Stimulated activated CD4-positive, alpha-beta T cell treated with anti-CD3 and anti-CD28 coated beads, TNF-alpha, amount 100 ng/mL, for 24 hours (primary cell): ENCODE data around the gene NRXN3.

Source experiments
- DNase-seq, 3 experiments: peaks; one replicate each; pipeline ENCODE4 v3.0.0-alpha.2; 2020; ENCODE audit warnings: low read depth in 3 of 3

NRXN3 gene

DNA sequence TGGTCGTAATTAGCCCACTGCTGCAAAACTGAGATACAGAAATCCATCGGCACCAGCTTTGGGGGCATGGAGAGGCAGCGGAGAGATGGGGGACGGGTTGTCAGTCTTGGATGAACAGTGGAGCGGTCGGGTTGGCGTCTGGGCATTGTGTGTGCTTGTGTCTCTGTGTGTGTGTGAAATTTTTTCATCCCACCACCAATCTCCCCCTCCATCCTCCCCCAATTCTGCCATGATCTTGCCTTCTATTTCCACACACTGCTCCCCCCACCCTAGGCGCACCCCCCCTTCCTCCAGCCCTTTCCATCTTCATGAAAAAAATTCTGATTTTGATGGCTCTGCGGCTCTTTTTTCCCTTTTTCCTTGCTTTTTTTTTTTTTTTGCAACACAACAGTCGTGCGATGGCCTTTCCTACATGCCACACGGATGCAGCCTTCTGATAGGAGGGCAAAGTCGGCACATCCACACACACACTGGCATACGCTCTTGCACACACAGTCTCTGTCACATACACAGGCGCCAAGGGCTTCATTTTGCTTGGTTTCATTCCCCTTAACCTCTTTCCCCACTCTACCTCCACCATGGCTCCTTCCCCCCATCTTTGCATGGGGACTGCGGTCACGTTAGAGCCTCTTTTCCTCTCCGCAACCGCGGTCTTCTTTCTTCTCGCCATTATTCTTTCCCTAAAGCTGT, 3.3 kb downstream of the NRXN3 start:
- DNase-seq: no peak

DNA sequence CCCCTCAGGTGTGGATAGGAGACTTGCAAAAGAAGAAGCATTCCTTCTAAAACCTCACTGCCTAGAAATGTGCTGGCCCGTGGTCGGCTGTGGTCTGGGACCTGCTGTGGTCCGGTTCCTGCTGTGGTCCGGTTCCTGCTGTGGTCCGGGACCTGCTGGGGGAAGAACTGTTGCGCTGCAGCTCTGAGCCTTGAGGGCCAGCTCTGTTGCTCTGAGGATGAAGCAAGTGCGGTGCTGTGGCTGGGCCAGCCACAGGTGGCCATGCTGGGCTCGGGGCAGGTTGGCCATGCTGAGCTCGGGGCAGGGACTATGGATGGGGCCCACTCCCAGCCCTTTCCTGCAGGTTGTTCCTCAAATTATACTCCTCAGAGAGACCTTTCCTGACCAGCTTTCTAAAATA, 5.2 kb downstream of the NRXN3 start:
- no peak for DNase-seq

DNA sequence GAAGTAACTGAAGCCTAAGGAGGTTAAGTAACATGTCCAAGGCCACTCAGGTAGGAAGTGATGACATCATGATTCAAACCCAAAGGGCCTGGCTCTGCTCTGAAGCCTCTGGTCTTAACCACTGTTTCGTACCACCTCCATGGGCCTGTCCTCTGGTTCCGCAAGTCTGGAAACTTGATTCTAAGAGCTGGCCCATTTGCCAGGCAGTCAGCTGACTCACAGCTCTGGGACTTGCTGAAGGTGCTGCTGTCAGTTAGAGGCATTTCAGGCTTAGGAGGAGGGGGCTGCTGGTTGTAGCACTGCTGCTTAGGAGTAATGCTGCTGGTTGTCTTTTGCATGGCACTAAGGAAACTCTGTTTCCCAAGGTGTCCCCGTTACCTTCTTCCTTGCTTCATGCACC, 7.9 kb downstream of the NRXN3 start:
- DNase-seq: no peak

DNA sequence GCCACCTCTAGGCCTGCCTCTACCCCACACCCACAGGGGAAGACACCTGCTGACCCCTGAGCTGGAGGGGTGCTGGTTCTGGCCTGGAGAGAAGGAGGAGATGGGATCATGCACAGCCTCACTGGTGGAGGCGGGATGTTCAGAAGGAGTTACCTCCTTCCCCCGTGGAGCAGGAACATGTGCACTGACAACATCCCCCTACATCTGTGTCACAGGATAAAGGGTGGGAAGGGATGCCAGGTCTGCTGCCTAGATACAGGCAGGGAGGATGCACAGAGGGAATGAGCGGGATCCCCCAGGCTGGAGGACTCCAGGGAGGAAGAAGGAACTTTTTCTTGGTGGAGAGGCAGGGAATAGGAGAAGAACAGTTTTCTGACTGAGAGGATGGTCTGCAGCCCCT, 8.8 kb downstream of the NRXN3 start:
- DNase-seq: no peak

DNA sequence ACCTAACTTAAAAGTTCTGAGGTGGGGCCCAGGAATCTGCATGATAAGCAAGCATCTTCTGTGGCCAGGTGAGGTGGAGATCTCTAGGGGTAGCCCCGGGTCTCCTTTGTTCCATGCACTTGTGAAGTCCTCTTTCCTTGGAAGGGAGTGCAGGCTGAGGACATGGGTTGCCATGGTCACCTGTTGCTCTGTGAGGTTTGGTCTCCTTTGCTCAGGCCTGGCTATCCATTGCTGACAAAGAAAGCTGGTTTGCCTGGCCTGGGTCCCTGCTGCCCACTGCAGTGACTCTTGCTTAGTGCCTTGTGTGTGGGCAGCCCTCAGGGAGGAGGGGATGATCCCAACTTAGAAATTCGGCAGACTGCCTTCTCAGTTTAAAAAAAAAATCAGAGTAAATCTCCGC, 11.1 kb downstream of the NRXN3 start:
- no peak for DNase-seq

DNA sequence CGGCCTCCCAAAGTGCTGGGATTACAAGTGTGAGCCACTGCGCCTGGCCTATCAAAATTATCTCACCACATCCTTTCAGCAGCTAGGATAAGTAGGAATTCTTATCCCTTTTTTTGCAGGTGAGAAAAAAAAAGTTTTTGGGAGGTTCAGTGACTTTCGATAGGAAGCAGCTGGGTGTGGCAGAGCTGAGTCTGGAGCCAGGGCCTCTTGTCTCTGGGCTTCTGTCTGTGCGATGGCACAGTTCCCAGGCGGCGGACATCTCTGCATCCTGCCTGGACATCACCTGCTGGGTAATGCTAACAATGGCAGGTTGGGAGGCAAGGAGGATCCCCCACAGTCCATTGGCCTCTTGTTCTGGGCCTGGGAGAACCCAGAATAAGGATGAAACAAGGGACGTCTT, 12.5 kb downstream of the NRXN3 start:
- DNase-seq: no peak

DNA sequence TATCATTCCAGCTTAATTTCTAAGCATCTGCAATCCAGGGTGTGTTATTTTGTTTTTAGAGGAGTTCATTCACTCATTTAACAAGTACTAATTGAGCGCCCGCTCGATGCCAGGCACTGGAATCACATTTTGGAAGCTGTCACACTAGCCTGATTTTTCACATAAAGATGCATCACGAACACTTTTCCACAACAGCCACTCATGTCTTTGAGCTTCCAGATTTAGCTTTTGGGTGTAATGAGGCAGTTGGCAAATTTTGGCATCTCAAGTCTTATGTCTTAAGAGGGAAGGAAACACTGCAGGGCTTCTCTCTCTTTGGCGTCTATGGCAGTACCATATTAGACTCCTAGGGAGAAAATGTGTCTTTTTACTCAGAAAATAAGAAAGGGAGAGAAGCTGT, 14.0 kb downstream of the NRXN3 start:
- DNase-seq: no peak

DNA sequence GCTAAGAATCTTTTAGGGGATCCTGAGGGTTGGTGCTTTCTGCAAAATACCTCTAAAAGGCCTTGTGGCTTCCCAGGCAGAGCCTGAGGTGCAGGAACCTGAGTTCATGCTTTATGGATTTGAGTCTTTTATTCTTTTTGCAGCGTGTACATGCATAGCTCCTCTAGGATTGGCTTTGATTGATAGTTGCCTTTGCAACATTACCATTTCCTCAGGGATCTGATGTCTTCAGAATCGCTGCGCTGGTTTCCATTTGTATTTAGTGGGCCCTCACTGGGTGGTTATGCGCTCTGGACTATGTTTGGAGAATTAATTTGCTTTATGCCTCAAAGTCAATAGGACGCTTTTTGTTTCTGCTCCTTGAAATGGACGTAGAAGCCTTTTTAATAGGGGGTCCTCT, 16.1 kb downstream of the NRXN3 start:
- no peak for DNase-seq

DNA sequence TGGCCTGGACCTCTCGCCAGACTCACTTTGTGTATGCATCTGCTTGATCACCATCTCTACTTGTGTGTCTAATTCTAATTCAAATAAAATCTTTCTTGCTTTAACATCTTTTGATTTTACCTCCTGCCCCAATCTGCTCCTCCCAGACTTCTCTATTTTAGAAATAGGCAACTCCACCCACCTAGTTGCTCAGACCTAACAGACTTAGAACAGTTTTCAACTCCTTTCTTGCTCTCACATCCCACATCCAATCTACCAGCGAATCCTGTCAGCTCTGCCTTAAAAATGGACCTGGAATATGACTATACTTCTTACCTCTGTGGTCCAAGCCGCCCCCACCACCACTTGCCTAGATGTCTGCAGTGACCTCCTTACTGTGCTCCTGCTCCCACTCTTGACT, 18.7 kb downstream of the NRXN3 start:
- DNase-seq: no peak

DNA sequence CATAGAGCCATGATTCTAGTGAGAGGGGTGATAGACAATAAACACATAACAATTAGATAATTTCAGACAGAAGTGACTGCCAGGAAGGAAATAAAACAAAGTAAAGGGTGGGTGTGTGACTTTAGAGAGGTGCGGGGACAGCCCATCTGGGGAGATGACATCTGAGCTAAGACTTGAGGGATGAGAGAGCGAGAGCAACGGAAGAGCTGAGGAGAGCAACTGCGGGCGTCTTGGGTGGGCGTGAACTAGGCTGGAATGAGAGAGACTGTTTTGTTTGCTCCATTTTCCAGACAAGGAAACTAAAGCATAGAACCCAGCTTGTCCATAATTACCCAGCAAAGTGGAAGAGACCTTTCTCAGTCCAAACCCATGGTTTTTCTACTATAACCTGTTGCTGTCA, 25.3 kb downstream of the NRXN3 start:
- DNase-seq: no peak

DNA sequence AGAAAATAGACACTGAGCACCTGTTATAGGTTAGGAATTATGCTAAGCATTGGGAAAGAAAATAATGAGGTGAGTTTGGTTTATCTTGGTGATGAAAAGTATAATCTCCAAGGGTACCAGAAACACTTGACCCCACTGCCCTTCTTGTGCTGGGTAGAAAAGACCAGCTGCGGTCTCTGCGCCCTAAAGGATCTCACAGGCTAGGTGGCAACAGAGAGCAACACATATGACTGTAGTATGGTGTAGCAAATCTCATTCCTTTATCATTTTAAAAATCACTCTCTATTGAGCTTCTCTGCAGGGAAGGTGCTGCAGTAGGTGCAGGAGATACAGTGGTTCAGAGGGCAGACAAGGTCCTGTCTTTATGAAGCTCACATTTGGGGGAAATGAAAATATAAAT, 26.1 kb downstream of the NRXN3 start:
- no peak for DNase-seq

DNA sequence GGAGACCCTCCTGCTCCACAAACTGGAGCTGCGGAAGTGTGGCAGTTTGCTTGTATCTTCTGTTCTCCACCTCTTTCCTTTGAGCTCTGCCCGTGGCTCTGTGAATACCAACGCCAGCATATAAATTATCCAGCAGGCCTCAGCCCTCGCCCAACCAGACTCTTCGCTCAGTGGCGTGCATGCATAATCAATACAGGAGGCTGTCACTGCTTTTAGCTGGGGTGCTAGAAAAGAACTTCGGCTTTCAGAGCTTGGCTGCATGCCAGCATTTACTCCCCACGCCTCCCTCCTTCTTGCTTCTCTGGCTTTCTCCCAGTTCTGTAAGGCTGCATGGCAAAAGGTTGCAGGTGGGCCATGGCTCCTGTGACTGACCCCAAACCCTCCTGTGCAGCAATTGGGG, 26.9 kb downstream of the NRXN3 start:
- no peak for DNase-seq

DNA sequence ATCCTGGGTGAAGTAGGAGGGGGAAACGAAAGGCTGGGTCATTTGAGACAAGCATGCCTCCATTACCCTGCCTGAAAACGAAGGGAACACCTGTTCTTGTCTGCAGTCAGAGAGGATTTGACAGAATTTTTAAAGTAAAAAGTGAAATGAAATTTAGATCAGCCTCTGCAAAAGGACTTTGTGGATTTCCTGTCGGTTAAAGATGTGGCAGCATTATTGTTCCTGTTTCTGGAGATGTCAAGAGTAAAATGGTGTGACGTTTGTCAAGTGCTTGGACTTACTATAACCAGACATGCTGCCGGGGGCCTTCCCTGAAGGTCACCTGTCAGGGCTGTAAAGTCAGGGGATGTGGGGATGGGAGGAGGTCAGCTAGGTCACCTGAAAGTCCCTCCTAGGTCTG, 32.0 kb downstream of the NRXN3 start:
- no peak for DNase-seq

DNA sequence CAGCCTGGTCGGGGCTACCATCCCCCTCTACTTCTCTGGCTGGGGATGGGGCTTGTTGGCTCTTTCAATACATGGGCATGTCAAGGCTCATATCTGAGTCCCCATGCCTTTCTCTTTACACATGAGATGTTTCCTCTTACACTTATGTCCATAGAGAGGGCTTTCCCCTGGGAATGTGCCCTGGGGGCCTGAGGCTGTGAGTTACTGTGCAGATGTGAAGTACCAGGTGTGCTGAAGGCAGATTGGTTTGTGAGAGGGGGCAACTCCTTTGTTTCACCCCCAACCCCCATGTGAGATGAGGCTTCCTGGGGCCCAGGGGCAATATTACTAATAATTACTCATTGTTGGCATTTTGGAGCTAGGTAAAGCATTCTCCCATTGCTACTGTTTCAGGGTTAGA, 32.8 kb downstream of the NRXN3 start:
- DNase-seq: no peak

DNA sequence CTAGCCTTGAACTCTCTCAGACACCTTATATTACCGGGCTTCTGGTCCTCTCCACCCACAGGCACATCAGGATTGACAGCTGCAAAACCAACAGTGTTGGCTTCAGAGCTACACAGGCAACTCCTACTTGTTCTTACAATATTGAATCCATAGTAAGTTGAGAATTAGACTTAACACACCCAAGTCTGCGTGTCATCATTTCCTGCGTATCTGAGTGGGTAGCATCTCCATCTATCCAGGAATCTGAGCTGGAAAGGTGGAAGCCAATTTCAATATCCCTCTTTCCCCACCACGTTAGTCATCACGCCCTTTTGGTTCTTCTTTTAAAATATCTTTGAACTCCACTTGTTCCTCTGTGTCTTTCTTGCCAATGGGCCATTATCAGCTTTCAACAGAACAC, 37.2 kb downstream of the NRXN3 start:
- no peak for DNase-seq

DNA sequence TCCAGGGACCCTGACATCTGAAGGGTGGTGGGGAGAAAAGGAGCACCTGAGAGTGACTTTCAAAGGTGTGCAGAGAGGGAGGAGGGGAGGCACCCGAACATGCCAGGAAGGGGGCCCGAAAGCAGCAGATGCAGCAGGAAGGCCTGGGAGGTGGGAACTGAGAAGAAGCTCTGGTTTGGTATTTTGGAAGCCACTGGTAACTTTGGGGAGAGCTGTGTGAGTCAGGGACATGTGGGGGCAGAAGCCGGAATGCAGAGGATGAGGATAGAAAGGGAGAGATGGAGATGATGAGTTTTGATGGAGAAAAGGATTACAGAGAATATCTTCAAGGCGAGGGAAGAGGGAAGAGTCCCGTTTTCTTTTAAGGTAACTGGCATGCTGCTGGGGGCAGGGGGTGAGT, 50.1 kb downstream of the NRXN3 start:
- no peak for DNase-seq

DNA sequence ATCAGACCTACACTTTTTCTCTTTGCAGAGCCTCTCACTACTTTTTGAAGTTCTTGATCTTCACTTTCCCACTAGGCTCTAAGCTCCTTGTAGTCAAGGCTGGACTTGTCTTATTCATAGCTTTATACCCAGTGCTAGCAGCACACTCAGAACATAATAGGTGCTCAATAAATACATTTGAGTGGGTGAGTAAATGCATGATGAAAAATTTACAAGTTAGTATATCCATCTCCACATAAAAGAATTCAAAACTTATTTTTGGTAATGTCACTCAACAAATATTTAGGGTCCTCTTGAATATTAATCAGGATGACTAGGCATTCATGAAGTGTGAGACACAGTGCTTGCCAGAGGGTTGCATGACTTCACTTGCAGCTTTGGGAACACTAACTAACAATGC, 52.6 kb downstream of the NRXN3 start:
- DNase-seq: no peak

DNA sequence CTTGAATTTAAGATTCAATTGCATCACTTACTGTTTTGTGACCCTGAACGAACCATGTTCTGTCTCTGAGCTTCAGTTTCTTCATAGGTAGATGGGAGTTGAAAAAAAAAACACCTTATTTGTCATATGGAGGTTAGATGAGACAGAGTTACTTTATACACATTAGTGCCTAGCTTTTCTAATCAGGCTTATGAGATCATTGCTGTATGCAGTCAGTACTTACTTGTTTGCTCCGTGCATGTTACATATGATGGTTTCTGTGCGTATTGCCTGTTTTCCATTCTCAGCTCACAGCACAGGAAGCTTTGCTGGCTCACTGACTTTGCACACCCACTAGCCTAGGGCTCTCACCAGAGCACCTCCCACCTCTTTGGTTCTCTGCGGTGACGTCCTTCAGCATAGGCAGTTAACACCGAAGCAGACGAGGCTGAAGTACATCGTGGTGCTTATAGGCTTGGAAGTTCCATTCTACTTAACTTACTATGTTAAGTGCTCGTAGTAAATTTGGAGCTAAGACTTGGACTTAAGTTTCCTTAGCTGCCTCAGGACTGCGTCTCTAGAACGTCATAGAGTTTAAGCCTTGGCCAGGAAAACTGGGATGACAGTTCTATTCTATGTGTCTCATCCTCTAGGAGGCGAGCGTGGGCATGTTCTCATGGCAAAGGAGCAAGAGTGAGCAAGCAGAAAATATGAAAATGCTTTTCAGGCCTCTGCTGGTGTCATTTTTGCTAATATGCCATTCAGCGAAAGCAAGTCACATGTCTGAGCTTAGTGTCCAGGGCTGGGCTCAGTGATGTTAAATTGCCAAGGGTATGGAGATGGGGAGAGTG, 57.3 kb downstream of the NRXN3 start:
- DNase-seq: no peak

DNA sequence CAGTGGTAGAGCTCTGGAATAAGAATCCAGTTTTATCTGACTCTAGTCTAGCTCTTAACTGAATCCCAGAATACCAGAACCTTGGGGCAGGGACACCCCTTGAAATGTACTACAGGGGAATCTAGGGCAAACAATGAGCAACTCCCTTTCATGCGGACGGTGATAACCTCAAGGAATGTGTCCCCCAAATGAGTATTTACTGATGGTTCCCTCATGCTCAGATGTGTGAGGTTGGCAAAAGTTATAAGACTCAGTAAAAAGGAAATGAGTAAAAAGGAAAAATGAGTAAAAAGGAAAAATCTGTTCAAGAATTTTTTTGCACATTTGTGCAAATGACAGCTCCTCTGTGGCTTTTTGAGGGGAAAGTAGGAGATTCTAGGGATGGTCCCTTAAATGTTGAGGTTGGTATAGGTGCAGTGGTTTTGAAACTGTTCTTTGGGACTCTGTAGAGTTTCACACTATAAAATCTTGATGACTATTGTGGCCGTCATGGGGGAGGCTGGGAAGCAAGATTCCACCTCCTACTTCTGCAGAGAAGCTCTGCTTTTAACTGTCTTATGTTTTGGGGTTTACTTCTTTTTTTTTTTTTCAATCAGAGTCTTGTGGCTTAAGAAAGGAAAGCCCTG, 58.6 kb downstream of the NRXN3 start:
- DNase-seq: no peak

DNA sequence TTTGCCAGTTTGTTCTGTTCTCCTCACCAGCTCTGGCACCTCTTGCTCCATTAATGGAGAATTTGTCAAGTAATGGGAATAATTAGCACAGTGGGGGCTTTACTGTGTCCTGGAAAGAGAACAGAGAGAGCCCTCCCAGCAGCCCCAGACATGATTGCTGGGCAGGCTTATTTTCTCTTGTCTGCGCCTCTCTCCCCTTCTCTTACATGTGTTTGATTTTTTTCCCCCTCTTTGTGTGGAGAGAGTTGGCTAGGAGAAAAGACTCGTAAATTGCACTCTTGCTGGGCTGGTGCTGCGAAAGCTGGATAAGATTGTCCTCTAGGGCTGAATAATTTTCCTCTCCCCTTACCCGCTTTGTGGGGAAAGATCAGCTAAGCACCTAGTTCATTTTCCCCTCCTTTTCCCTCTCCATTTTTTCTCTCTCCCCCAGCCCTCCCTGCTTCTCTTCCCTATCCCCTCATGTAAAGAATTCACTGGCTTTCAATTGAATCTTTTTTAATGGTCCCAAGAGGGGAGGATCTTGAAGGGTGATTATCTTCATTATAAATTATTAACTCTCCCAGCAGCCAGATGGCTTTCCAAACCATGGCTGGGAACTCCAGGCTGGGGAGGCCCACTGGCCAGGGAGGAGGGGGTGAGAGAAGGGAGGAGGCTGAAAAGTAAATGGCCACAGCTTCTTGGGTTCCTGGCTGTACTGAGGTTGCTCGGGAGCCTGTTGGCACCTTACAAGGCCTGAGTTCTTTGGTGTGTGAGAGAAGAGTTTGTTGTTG, 62.2 kb downstream of the NRXN3 start:
- DNase-seq: no peak

DNA sequence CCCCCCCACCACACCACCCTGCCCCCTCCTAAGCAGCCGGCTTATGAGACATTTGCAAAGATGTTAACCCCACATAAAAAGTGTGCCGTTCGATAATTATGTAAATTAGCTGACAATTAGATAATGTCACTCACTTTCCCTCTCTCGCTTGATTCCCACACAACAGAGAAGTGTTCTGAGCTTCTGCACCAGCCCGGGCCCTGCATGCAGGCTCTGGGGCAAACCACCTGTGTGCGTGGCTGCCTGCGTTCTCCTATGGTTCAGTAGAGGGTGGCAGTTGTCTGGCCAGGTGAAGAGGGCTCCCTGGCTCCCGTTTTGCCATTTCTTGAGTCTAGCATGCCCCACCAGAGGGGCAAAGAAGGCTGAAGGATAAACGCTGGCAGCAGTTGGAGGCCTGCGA, 68.0 kb downstream of the NRXN3 start:
- DNase-seq: no peak

DNA sequence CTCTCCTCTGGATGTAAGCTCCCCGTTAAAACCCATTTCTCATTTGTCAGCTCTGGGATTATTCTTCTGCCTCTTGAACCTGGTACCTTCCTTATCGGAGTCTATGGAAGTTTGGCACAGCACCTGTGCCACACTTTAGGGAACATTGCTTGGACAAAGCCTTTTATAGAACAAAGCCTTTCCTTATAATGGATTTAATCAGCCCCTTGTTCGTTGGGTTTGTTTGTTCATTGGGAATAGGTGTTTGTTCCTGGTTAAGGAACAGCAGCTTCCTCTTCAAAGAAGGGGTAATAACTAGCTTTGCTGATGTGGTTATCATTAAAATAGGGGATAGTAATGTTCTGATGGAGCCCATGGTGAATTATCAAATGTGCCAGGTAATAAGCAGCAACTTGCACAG, 70.4 kb downstream of the NRXN3 start:
- DNase-seq: no peak
